SK-N-SH (cell line): ENCODE results near the gene MED16.

Source experiments
- CHD2 ChIP-seq: fragments of 150-350 bp; IDR thresholded peaks from 2 replicates; pipeline ENCODE4 v1.6.1; 2018; ENCODE audit warnings: low read length; ENCODE audit not compliant: partially characterized antibody
- CTCF ChIP-seq: fragments of 200-600 bp; sonication (generic); IDR thresholded peaks from 2 replicates; pipeline ENCODE4 v1.6.1; 2017; ENCODE audit warnings: antibody characterized with exemption, mild to moderate bottlenecking, moderate library complexity
- EP300 ChIP-seq, 2 experiments: IDR thresholded peaks; 2 replicates each; pipeline versions ENCODE4 v1.4.0 to v1.6.1; 2012; ENCODE audit warnings: borderline replicate concordance in 1 of 2, low read depth in 1 of 2, low read length in 1 of 2
- EZH2phosphoT487 ChIP-seq: fragments of 200-600 bp; sonication (generic); IDR thresholded peaks from 2 replicates; pipeline ENCODE4 v1.6.1; 2017; ENCODE audit warnings: low read depth, mixed run types, mild to moderate bottlenecking, antibody characterized with exemption, moderate library complexity, borderline replicate concordance
- FOXM1 ChIP-seq: IDR thresholded peaks from 2 replicates; pipeline ENCODE4 v1.4.0; 2012; ENCODE audit warnings: low read depth, mild to moderate bottlenecking
- GABPA ChIP-seq: IDR thresholded peaks from 2 replicates; pipeline ENCODE4 v1.4.0; 2012; ENCODE audit warnings: low read depth, mild to moderate bottlenecking
- MXI1 ChIP-seq: IDR thresholded peaks from 2 replicates; pipeline ENCODE4 v1.6.1; 2012; ENCODE audit warnings: mild to moderate bottlenecking, low read depth, low read length, improper control_type of control experiment
- NRF1 ChIP-seq: IDR thresholded peaks from 2 replicates; pipeline ENCODE4 v1.6.1; 2012; ENCODE audit warnings: low read depth, mild to moderate bottlenecking, low read length
- POLR2AphosphoS5 ChIP-seq: IDR thresholded peaks from 2 replicates; pipeline ENCODE4 v1.6.1; 2012; ENCODE audit warnings: low read depth, low read length
- RAD21 ChIP-seq: IDR thresholded peaks from 2 replicates; pipeline ENCODE4 v1.6.1; 2012; ENCODE audit warnings: mild to moderate bottlenecking, low read length
- TCF12 ChIP-seq: IDR thresholded peaks from 2 replicates; pipeline ENCODE4 v1.4.0; 2012
- USF2 ChIP-seq: fragments of 150-350 bp; IDR thresholded peaks from 2 replicates; pipeline ENCODE4 v1.6.1; 2017; ENCODE audit warnings: antibody characterized with exemption, low read length, low read depth, borderline replicate concordance
- YY1 ChIP-seq: IDR thresholded peaks from 2 replicates; pipeline ENCODE4 v1.4.0; 2012; ENCODE audit warnings: low read depth, mild to moderate bottlenecking

GRCh38 chr19:870314-870713 is 22.7 kb downstream of the MED16 start:
- TF ChIP-seq EZH2phosphoT487 (no peak), POLR2AphosphoS5 (no peak), CHD2 (no peak), USF2 (no peak), CTCF (no peak), TCF12 (no peak), NRF1 (no peak), MXI1 (no peak), FOXM1 (no peak), RAD21 (no peak), YY1 (no peak), EP300 (IDR thresholded peaks at IDR 0.05; ENCODE audit: borderline replicate concordance in 1 of 2, low read depth in 1 of 2, low read length in 1 of 2) (no peak), GABPA (no peak)
